ENCODE data around the gene RFC1.
"Not testable (repeated sequence)": the region's sequence is repeated elsewhere in the genome, so short reads cannot be mapped to it uniquely, and the experiment has no call there.

Gene RFC1

GRCh38 chr4:39367166-39367565 lies 1.0 kb upstream of the RFC1 start:
- H3K4me1 Mint-ChIP-seq = peaks cover 43% of the 10 kb centered on the region
- ATAC-seq = no peak
- H3K36me3 Mint-ChIP-seq = peaks cover 8% of the 10 kb centered on the region
- no peaks in the 10 kb centered on the region for H3K27me3 Mint-ChIP-seq
- H3K4me3 Mint-ChIP-seq = no peak overlapping the region
- H3K27ac Mint-ChIP-seq = no peak overlapping the region
- peaks cover 10% of the 10 kb centered on the region for H3K9me3 Mint-ChIP-seq

- H3K36me3 Mint-ChIP-seq = peaks cover 3% of the 10 kb centered on the region
- peak overlapping the region; percentile 94 for H3K4me3 Mint-ChIP-seq
- H3K9me3 Mint-ChIP-seq = peaks cover 4% of the 10 kb centered on the region
- ATAC-seq = no peak
- no peaks in the 10 kb centered on the region for H3K27me3 Mint-ChIP-seq
- peak overlapping the region; percentile 90 for H3K27ac Mint-ChIP-seq
- peaks cover 51% of the 10 kb centered on the region for H3K4me1 Mint-ChIP-seq
Observed at GRCh38 chr4:39365360-39365759, 802 bp downstream of the RFC1 start.

- H3K4me1 Mint-ChIP-seq = peaks cover 56% of the 10 kb centered on the region
- peak overlapping the region; percentile 57 for H3K27ac Mint-ChIP-seq
- no peak overlapping the region for H3K4me3 Mint-ChIP-seq
- peaks cover 3% of the 10 kb centered on the region for H3K36me3 Mint-ChIP-seq
- H3K27me3 Mint-ChIP-seq = no peaks in the 10 kb centered on the region
- H3K9me3 Mint-ChIP-seq = no peaks in the 10 kb centered on the region
- no peak for ATAC-seq
Observed at GRCh38 chr4:39363773-39364393, 2.3 kb downstream of the RFC1 start.

- Mint-ChIP-seq H3K4me3 (no peak overlapping the region), H3K27me3 (no peaks in the 10 kb centered on the region), H3K36me3 (peaks cover 7% of the 10 kb centered on the region), H3K27ac (no peak overlapping the region), H3K4me1 (peaks cover 62% of the 10 kb centered on the region), H3K9me3 (no peaks in the 10 kb centered on the region)
- no peak for ATAC-seq
Observed at GRCh38 chr4:39362827-39363226, 3.3 kb downstream of the RFC1 start.

GRCh38 chr4:39360611-39361010 lies 5.6 kb downstream of the RFC1 start:
- not testable (repeated sequence) for H3K36me3 Mint-ChIP-seq, H3K27me3 Mint-ChIP-seq, H3K4me3 Mint-ChIP-seq, H3K27ac Mint-ChIP-seq, H3K9me3 Mint-ChIP-seq
- peaks cover 58% of the 10 kb centered on the region for H3K4me1 Mint-ChIP-seq
- peak; percentile 86 for ATAC-seq

GRCh38 chr4:39357002-39357401 lies 9.2 kb downstream of the RFC1 start:
- Mint-ChIP-seq H3K4me1 (peaks cover 62% of the 10 kb centered on the region), H3K27me3 (no peaks in the 10 kb centered on the region), H3K36me3 (peaks cover 13% of the 10 kb centered on the region), H3K4me3 (peak overlapping the region; percentile 21), H3K27ac (peak overlapping the region; percentile 30), H3K9me3 (no peaks in the 10 kb centered on the region)
- ATAC-seq = peak; percentile 69

GRCh38 chr4:39354254-39354552 lies 12.0 kb downstream of the RFC1 start:
- Mint-ChIP-seq H3K27ac (peak overlapping the region; percentile 87), H3K4me1 (peaks cover 54% of the 10 kb centered on the region), H3K27me3 (no peaks in the 10 kb centered on the region), H3K9me3 (peaks cover 3% of the 10 kb centered on the region), H3K4me3 (peak overlapping the region; percentile 57), H3K36me3 (peaks cover 36% of the 10 kb centered on the region)
- no peak for ATAC-seq

- Mint-ChIP-seq H3K36me3 (peaks cover 36% of the 10 kb centered on the region), H3K27me3 (no peaks in the 10 kb centered on the region), H3K4me3 (peak overlapping the region; percentile 57), H3K27ac (peak overlapping the region; percentile 87), H3K4me1 (peaks cover 49% of the 10 kb centered on the region), H3K9me3 (peaks cover 3% of the 10 kb centered on the region)
- peak; percentile 89 for ATAC-seq
Observed at GRCh38 chr4:39353478-39354253, 12.5 kb downstream of the RFC1 start.

- peaks cover 40% of the 10 kb centered on the region for H3K36me3 Mint-ChIP-seq
- H3K27me3 Mint-ChIP-seq, H3K9me3 Mint-ChIP-seq: not testable (repeated sequence)
- peak; percentile 45 for ATAC-seq
- peak overlapping the region; percentile 87 for H3K27ac Mint-ChIP-seq
- H3K4me1 Mint-ChIP-seq = peaks cover 49% of the 10 kb centered on the region
- peak overlapping the region; percentile 57 for H3K4me3 Mint-ChIP-seq
Observed at GRCh38 chr4:39353149-39353477, 13.0 kb downstream of the RFC1 start.

GRCh38 chr4:39349326-39349725 lies 16.8 kb downstream of the RFC1 start:
- no peak for ATAC-seq
- peaks cover 44% of the 10 kb centered on the region for H3K36me3 Mint-ChIP-seq
- no peak overlapping the region for H3K27ac Mint-ChIP-seq
- peaks cover 37% of the 10 kb centered on the region for H3K4me1 Mint-ChIP-seq
- no peak overlapping the region for H3K4me3 Mint-ChIP-seq
- H3K9me3 Mint-ChIP-seq = peaks cover 5% of the 10 kb centered on the region
- no peaks in the 10 kb centered on the region for H3K27me3 Mint-ChIP-seq

- H3K4me1 Mint-ChIP-seq = peaks cover 30% of the 10 kb centered on the region
- H3K27me3 Mint-ChIP-seq = no peaks in the 10 kb centered on the region
- H3K27ac Mint-ChIP-seq = no peak overlapping the region
- H3K4me3 Mint-ChIP-seq = no peak overlapping the region
- peaks cover 5% of the 10 kb centered on the region for H3K9me3 Mint-ChIP-seq
- ATAC-seq = no peak
- H3K36me3 Mint-ChIP-seq = peaks cover 49% of the 10 kb centered on the region
Observed at GRCh38 chr4:39348371-39349315, 17.5 kb downstream of the RFC1 start.

GRCh38 chr4:39346856-39347519 lies 19.2 kb downstream of the RFC1 start:
- ATAC-seq = no peak
- H3K27me3 Mint-ChIP-seq = no peaks in the 10 kb centered on the region
- peaks cover 66% of the 10 kb centered on the region for H3K36me3 Mint-ChIP-seq
- no peak overlapping the region for H3K4me3 Mint-ChIP-seq
- H3K4me1 Mint-ChIP-seq = peaks cover 19% of the 10 kb centered on the region
- peaks cover 5% of the 10 kb centered on the region for H3K9me3 Mint-ChIP-seq
- H3K27ac Mint-ChIP-seq = no peak overlapping the region

GRCh38 chr4:39342731-39343130 lies 23.4 kb downstream of the RFC1 start:
- no peak overlapping the region for H3K4me3 Mint-ChIP-seq
- no peak for ATAC-seq
- peaks cover 59% of the 10 kb centered on the region for H3K36me3 Mint-ChIP-seq
- peaks cover 14% of the 10 kb centered on the region for H3K4me1 Mint-ChIP-seq
- no peaks in the 10 kb centered on the region for H3K9me3 Mint-ChIP-seq
- no peak overlapping the region for H3K27ac Mint-ChIP-seq
- H3K27me3 Mint-ChIP-seq = no peaks in the 10 kb centered on the region

GRCh38 chr4:39341075-39341725 lies 25.0 kb downstream of the RFC1 start:
- Mint-ChIP-seq H3K4me3 (no peak overlapping the region), H3K9me3 (no peaks in the 10 kb centered on the region), H3K36me3 (peaks cover 57% of the 10 kb centered on the region), H3K27ac (peak overlapping the region; percentile 14), H3K4me1 (peaks cover 16% of the 10 kb centered on the region), H3K27me3 (no peaks in the 10 kb centered on the region)
- no peak for ATAC-seq

GRCh38 chr4:39339968-39340367 lies 26.2 kb downstream of the RFC1 start:
- Mint-ChIP-seq H3K27me3 (no peaks in the 10 kb centered on the region), H3K4me1 (peaks cover 21% of the 10 kb centered on the region), H3K9me3 (no peaks in the 10 kb centered on the region), H3K36me3 (peaks cover 62% of the 10 kb centered on the region), H3K4me3 (no peak overlapping the region), H3K27ac (no peak overlapping the region)
- ATAC-seq = no peak

Measured in stimulated activated memory B cell treated with anti-CD40 and anti-IgM and Interleukin-4, amounts not matched to agents 10 μg/mL and 1 μg/mL and 100 μg/mL, for 72 hours (primary cell).